Kidney (tissue), 14 donors: ENCODE data around the gene ARHGEF10L. TPM values are rescaled to one million over a fixed set of nuclear protein-coding genes. Genes with fewer than 3 reads are reported as not detected.

Experiments
- DNase-seq, 5 donors: peaks; one replicate each; pipeline ENCODE4 v3.0.0-alpha.2; 2013 to 2020
- FAIRE-seq: peaks from 2 replicates; lab custom pipeline; 2012; peaks lifted over from hg19 to GRCh38; lab: Jason Lieb, UNC
- H3K27ac ChIP-seq, 2 donors: one replicate each; pipeline ENCODE4 v1.7.0; 2013; ENCODE audit warnings: low read depth in 2 of 2, low read length in 2 of 2, inconsistent platforms in 1 of 2
- H3K27me3 ChIP-seq: one replicate; pipeline ENCODE4 v1.7.1; 2013; ENCODE audit warnings: low read length, inconsistent platforms; ENCODE audit not compliant: control insufficient read depth, insufficient read depth
- H3K36me3 ChIP-seq, 3 donors: one replicate each; pipeline versions ENCODE4 v1.7.0 to v1.7.1; 2013; ENCODE audit warnings: low read length in 3 of 3, control low read depth in 1 of 3, inconsistent platforms in 1 of 3; ENCODE audit not compliant: insufficient read depth in 3 of 3, control insufficient read depth in 2 of 3
- H3K4me1 ChIP-seq, 3 donors: one replicate each; pipeline versions ENCODE4 v1.7.0 to v1.7.1; 2013; ENCODE audit warnings: low read length in 3 of 3, inconsistent platforms in 1 of 3, low read depth in 1 of 3; ENCODE audit not compliant: control insufficient read depth in 2 of 3, insufficient read depth in 2 of 3
- H3K4me3 ChIP-seq, 3 donors: one replicate each; pipeline versions ENCODE4 v1.7.0 to v1.8.1; 2013; ENCODE audit warnings: low read length in 3 of 3, control low read depth in 1 of 3, inconsistent platforms in 1 of 3
- H3K9ac ChIP-seq, 3 donors: one replicate each; pipeline versions ENCODE4 v1.7.0 to v1.7.1; 2013; ENCODE audit warnings: low read length in 3 of 3, control low read depth in 1 of 3, inconsistent platforms in 1 of 3
- H3K9me3 ChIP-seq, 3 donors: one replicate each; pipeline versions ENCODE4 v1.7.0 to v1.7.1; 2013; ENCODE audit warnings: low read length in 3 of 3, control low read depth in 1 of 3, inconsistent platforms in 1 of 3; ENCODE audit not compliant: control insufficient read depth in 2 of 3, insufficient read depth in 1 of 3
- CTCF ChIP-seq: IDR thresholded peaks from 3 replicates; pipeline ENCODE4 v1.5.1; 2012; ENCODE audit warnings: mild to moderate bottlenecking, moderate library complexity, borderline replicate concordance; ENCODE audit not compliant: insufficient read depth; ENCODE audit errors: extremely low read depth
- intact Hi-C: fragments of 100-400 bp; cut with DNase I; formaldehyde crosslinking; loops from one replicate; pipeline ENCODE4 v1.11.1; 2022
- polyA plus RNA-seq: library from polyadenylated mRNA; stranded (reverse); fragments of 350-450 nt; fragmentation: Illumina TruSeq; extraction: RNeasy Lipid Tissue Mini Kit (QIAGEN cat#74804); gene quantifications from one replicate; pipeline ENCODE4 v1.2.3, GENCODE V29; 2014; ENCODE audit warnings: low read depth, low replicate concordance; ENCODE audit not compliant: insufficient read depth
- total RNA-seq: library from RNA; stranded (reverse); fragmentation: NEBNext Ultra II Directional; extraction: Animal tissue kit (Norgen Biotek cat#: 25700); gene quantifications from one replicate; pipeline ENCODE4 v1.2.1, GENCODE V29; 2021
- donor health status: control.
- donor health status: control.
- donor health status: control.
- donor health status: control.
- donor health status: control.
- donor health status: DM: yes; HTN: yes; CAD: no.
- donor health status: Normal renal cell carcinoma (clear cell type).

Gene ARHGEF10L
- total and polyA plus RNA-seq, 2 donors from 2014 or later, result 40.8 to 91.9 TPM

- intact Hi-C loops, result no loop called here
- H3K27ac ChIP-seq, result peak overlapping the region; percentile 82 to 92
- H3K4me3 ChIP-seq, result peak overlapping the region; percentile 74 to 80 (median 78)
- no peaks in the 10 kb centered on the region for H3K27me3 ChIP-seq
- peak; percentile 85 to 93 (median 91) for DNase-seq
- peaks cover 0 to 21% (median 10%) of the 10 kb centered on the region in 3 donors for H3K4me1 ChIP-seq
- no peak for FAIRE-seq
- H3K36me3 ChIP-seq, result no peaks in the 10 kb centered on the region
- no peaks in the 10 kb centered on the region for H3K9me3 ChIP-seq
- H3K9ac ChIP-seq, result peak overlapping the region; percentile 62 to 97 (median 84)
- no peak for TF ChIP-seq CTCF
Measured at GRCh38 chr1:17540255-17541001, 930 bp downstream of the ARHGEF10L start.

GRCh38 chr1:17542645-17543044 lies 3.1 kb downstream of the ARHGEF10L start:
- Histone ChIP-seq H3K9me3 (no peaks in the 10 kb centered on the region), H3K36me3 (no peaks in the 10 kb centered on the region), H3K9ac (no peak overlapping the region), H3K27ac (peak overlapping the region in 1 of 2 donors; percentile 38), H3K27me3 (no peaks in the 10 kb centered on the region), H3K4me1 (peaks cover 0 to 33% (median 10%) of the 10 kb centered on the region in 3 donors), H3K4me3 (no peak overlapping the region)
- DNase-seq, result no peak
- intact Hi-C loops, result no loop called here
- TF ChIP-seq CTCF, result no peak
- no peak for FAIRE-seq

GRCh38 chr1:17544776-17545350 lies 5.4 kb downstream of the ARHGEF10L start:
- Histone ChIP-seq H3K9me3 (no peaks in the 10 kb centered on the region), H3K27ac (peak overlapping the region; percentile 8 to 51), H3K4me1 (peaks cover 0 to 31% (median 8%) of the 10 kb centered on the region in 3 donors), H3K36me3 (no peaks in the 10 kb centered on the region), H3K9ac (peak overlapping the region in 1 of 3 donors; percentile 31), H3K27me3 (no peaks in the 10 kb centered on the region), H3K4me3 (no peak overlapping the region)
- intact Hi-C loops, result no loop called here
- no peak for TF ChIP-seq CTCF
- no peak for FAIRE-seq
- no peak for DNase-seq
